Thyroid gland (tissue), 4 donors: ENCODE results near the gene SLC29A3.

ENCODE experiments used
- POLR2A ChIP-seq, 2 donors: fragments of 450-650 bp; IDR thresholded peaks; one replicate each; pipeline ENCODE4 v1.6.1; 2017; ENCODE audit warnings: antibody characterized with exemption in 2 of 2, mild to moderate bottlenecking in 2 of 2, moderate library complexity in 1 of 2
- TF ChIP-seq, protein P1 (sequence below), 6 experiments: fragments of 200-600 bp in 3 of 6; fragments of 450-650 bp in 3 of 6; sonication (generic) in 3 of 6; IDR thresholded peaks; one replicate each; pipeline ENCODE4 v1.5.1; 2016 to 2019; ENCODE audit warnings: antibody characterized with exemption in 6 of 6, mild to moderate bottlenecking in 2 of 6, inconsistent platforms in 1 of 6, moderate library complexity in 1 of 6

DNA sequence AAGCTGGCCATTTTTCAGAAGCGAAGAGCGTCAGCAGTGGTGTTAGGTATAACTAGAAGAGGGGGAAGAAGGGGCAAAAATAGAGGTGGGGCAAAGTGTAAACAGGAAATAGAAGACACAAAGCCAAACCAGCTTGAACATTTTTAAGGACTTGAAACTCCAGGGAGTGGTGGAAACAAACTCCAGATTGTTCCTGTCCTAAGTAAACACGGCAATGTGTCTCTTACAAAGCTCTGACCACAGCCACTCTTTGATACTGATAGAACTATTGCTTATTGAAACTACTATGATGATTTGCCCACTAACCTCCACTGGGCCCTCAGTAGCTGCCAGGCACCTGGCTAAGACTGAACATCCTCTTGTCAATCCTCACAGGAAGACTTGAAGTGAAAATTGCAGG, 56.9 kb downstream of the SLC29A3 start:
- TF ChIP-seq, protein P1, sequence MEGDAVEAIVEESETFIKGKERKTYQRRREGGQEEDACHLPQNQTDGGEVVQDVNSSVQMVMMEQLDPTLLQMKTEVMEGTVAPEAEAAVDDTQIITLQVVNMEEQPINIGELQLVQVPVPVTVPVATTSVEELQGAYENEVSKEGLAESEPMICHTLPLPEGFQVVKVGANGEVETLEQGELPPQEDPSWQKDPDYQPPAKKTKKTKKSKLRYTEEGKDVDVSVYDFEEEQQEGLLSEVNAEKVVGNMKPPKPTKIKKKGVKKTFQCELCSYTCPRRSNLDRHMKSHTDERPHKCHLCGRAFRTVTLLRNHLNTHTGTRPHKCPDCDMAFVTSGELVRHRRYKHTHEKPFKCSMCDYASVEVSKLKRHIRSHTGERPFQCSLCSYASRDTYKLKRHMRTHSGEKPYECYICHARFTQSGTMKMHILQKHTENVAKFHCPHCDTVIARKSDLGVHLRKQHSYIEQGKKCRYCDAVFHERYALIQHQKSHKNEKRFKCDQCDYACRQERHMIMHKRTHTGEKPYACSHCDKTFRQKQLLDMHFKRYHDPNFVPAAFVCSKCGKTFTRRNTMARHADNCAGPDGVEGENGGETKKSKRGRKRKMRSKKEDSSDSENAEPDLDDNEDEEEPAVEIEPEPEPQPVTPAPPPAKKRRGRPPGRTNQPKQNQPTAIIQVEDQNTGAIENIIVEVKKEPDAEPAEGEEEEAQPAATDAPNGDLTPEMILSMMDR (IDR thresholded peaks at IDR 0.05): no peak
- TF ChIP-seq POLR2A (IDR thresholded peaks at IDR 0.05): no peak
